Activated T-cell treated with anti-CD3 and anti-CD28 coated beads for 48 hours (primary cell): ENCODE data around the gene GKN2.

Source experiments
- DNase-seq: peaks from one replicate; pipeline ENCODE4 v3.0.0-alpha.2; 2020; ENCODE audit warnings: low read depth

Gene GKN2, protein sequence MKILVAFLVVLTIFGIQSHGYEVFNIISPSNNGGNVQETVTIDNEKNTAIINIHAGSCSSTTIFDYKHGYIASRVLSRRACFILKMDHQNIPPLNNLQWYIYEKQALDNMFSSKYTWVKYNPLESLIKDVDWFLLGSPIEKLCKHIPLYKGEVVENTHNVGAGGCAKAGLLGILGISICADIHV

GRCh38 chr2:68952887-68953521, at the start of gene GKN2:
Gene GKN2 (minus strand): TSS chr2:68952893. CDS start chr2:68952861, 32 bp downstream.
- DNase-seq: no peak

GRCh38 chr2:69001879-69002278, 49.2 kb upstream of the GKN2 start:
- no peak for DNase-seq

DNA sequence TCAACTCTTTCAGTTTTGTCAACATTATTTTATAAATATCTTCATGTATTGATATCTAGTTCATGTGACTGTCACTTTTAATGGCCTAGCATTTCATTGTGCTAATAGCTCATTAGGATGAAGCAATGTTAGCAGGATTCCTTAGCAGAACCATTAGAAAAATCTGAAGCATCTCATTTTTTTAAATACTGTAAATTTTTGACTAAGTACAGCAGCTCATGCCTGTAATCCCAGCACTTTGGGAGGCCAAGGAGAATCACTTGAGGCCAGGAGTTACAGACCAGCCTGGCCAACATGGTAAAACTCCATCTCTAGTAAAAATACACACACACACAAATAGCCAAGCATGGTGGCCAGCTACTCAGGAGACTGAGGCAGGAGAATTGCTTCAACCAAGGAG, 44.7 kb upstream of the GKN2 start:
- no peak for DNase-seq

DNA sequence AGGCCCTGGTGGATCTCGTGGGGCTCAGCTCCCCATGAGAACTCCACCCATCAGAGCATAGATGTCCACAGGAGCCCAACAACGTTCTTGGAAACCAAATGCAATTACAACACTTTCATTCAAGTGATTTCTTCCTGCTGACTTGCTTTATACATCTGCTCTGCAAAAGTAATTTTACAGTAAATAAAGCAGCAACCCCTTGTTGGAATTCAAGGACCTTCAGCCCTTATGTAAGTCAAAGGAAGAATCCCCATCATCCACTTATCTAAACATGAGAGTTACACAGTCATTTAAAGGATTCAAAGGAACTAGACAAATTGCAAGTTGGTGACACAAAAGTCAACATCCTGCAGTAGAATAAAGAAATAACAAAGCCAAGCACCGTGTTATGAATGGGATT, 43.2 kb upstream of the GKN2 start:
- no peak for DNase-seq

GRCh38 chr2:68994864-68995263, 42.2 kb upstream of the GKN2 start:
- DNase-seq: no peak

GRCh38 chr2:68993660-68994059, 41.0 kb upstream of the GKN2 start:
- DNase-seq: no peak

GRCh38 chr2:68992933-68993332, 40.2 kb upstream of the GKN2 start:
- no peak for DNase-seq

DNA sequence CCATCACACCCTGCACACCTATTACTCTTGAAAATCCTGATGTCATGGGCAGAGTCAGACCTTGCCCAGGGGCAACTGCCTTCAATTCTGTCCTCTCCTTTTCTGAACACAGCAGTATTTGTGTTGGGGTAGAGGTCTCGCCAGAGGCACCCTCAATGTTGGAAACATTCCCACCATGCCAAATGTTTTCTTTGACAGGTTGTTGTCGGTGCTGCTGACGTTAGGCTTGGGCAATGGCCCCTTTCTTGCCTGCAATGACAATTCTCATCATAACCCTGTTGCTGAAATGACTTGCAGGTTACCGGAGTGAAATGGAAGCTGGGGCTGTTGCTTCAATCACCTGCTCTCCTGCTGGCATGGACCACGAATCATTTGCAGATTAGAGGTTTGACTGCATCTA, 39.6 kb upstream of the GKN2 start:
- no peak for DNase-seq

GRCh38 chr2:68989035-68989434, 36.3 kb upstream of the GKN2 start:
- DNase-seq: no peak

DNA sequence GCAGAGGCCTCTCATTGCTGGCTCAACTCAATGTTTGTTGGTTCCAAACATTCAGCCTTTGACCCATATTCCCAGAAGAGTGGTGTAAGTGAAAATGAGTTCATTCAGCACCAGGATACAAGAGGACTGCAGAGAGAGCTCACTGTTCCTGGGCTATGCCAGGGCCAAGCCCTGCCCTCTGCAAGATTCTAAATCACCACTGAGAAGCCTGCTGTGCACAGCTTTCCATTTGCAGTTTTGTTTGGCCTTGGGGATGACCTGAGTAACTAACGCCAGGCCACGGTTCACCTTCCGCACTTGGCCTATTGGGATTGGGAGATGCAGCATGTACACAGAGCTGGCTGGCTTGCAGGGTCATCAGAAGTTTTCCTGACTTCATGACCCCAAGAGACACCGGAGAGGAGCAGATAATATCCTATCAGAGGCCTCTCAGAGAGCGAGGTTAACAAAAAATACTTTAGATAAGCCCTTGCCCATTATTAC, 34.4 kb upstream of the GKN2 start:
- no peak for DNase-seq

DNA sequence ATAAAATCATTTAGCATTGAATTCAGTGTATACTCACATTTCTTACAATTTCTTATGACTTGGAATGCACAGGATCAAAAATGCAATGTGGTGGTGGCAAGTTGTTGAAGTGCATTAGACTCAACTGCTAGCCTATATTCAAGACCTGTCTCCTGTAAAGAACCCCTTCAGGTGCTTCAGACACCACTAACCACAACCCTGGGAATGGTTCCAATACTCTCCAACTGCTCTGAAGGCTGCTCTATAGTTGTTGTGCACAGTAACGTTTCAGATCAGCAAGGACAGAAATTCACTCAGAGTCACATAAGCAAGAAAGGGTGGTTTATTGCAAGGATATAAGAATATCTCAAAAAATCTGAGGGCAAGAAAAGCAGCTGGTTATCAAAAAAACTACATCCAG, 28.3 kb upstream of the GKN2 start:
- no peak for DNase-seq

DNA sequence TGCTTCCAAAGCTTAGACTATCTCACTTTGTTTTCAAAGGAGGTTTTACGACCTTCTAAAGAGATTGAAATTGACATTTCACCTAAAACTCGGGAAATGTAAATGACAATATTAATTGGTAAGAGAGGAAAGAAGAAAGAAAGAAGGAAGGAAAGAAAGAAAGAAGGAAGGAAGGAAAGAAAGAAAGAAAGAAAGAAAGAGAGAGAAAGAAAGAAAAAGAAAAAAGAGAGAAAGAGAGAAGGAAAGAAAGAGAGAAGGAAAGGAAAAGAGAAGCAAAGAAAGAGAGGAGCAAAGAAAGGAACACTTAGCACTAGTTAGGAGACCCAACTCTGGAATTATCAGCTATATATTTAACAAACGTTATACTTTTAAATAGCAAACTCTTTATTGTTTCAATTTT, 25.4 kb upstream of the GKN2 start:
- DNase-seq: no peak

- no peak for DNase-seq
These were observed 24.8 kb upstream of the GKN2 start for GRCh38 chr2:68977453-68977852.

GRCh38 chr2:68975844-68976243, 23.2 kb upstream of the GKN2 start:
- DNase-seq: no peak

DNA sequence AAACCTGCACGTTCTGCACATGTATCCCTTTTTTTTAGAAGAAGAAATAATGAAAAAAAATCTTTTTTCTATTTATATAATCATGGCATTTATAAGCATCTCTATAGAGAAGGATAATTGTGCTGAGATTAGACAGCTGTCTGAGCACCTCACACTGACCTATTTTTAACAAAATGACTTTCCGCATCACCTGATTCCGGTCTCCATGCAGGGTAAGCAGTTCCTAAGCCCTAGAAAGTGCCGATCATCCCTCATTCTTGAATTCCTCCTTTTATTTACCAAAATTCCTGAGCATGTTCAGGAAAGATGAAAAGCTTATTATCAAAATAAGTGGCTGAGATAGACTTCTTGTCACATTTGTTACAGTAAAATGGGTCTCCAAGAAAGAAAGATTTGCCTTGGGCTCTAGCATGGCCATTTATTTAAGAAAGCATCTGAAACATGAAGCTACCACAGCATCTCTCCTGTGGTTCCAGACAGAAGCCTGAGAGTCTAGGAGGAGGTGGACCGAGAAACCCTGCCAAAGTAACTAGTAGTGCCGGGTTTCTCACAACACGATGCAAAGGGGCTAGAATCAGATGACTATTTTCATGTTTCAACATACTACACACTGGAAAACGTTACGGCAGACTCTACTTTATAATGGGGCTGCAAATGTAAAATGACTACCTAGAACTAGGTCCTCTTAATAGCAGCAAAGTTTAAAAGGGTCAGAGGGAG, 22.4 kb upstream of the GKN2 start:
- no peak for DNase-seq

DNA sequence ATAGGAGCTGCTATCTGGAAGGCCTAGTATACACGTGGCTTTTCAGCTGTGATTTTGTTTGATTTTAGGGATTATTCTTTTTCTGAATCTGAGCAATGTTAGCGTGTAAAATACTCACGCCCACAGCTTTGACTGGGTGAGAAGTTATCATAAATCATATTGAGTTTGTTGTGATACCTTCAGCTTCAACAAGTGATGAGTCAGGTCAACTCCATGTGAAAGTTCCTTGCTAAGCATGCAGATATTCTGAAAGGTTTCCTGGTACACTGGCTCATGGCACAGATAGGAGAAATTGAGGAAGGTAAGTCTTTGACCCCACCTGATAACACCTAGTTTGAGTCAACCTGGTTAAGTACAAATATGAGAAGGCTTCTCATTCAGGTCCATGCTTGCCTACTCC, 21.6 kb upstream of the GKN2 start, which contains the start of gene GKN1:
GKN1 (plus strand) TSS at position 386 of the 400 bp plus-strand sequence. CDS start 42 bp downstream, outside the sequence.
- DNase-seq: no peak

DNA sequence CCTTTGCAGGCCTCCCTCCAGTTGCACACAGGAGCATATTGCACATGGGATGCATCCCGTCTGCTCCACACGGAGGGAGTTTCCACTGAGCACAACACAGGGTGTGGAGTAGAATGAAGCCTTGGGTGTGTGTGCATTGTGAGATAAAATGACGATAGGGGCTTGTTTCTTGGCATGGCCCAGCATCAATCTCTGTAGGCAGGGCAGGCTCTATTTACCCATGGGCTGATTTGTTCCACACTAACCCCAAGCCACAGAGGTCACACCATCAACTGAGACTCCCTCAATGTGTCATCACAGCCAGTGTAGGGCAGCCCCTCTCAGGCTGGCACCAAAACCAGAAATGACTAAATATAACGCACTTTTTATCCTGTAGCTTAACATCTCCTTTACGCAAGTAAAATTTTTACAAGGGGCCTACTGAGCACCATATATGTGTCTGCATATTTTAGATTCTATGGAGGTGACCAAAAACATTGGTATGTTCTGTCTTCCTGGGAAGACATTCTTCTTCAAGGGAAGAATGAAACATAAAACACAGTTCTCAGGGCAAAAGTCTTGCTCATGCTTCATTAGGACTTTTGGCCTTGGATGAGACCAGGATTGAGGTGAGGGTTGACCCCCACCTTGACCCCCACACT, 19.0 kb upstream of the GKN2 start:
- no peak for DNase-seq

GRCh38 chr2:68970566-68971265, 18.0 kb upstream of the GKN2 start:
- no peak for DNase-seq

- DNase-seq: no peak
These were observed 17.2 kb upstream of the GKN2 start for GRCh38 chr2:68969736-68970490.

DNA sequence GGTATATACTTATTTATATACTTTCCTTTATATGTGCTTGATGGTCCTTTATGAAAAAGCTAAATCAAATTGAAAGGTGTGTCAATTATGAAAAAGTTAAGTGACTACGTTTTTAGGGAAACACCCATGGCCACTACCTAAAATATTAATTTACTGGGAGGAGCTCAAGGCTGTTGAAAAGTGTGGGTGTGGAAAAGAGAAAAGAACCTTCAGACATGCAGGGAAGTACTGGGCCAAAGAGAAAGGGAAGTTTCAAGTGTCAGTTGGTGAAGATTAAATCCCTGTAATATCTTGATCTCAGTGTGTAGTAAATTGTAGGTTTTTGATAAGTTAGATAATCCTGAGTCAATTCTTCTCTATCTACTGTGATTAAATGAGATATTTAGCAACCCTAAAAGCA, 15.5 kb upstream of the GKN2 start:
- no peak for DNase-seq

DNA sequence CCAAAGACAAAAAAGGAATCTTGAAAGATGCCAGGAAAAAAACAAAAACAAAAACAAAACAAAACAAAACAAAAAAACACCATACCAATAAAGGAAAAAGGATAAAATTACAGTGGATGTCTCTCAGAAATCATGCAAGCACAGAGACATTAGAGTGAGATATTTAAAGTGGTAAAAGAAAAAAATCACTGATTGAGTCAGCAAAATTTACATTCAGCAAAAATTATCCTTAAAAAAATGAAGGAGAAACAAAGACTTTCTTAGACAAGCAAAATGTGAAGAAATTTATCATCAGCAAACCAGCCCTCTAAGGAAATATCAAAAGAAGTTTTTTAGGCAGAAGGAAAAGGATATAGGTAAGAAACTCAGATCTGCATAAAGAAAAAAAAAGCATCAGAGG, 11.6 kb upstream of the GKN2 start:
- no peak for DNase-seq
